Mesenchymal stem cell (in vitro differentiated cells and primary cell): ENCODE data around the gene SERPINB8.
A peak's percentile ranks its signal among the peaks of the same experiment; 100 is the strongest.

Experiments used
- DNase-seq: peaks from one replicate; pipeline ENCODE4 v3.0.0-alpha.2; 2013
- H2AFZ ChIP-seq: one replicate; pipeline ENCODE4 v1.6.1; 2013; ENCODE audit warnings: low read depth, mild to moderate bottlenecking, control low read depth, inconsistent platforms, low read length, moderate library complexity
- H2AK5ac ChIP-seq: 2 replicates; pipeline ENCODE4 v1.6.1; 2013; ENCODE audit warnings: low read length, moderate library complexity, mild to moderate bottlenecking, inconsistent platforms; ENCODE audit not compliant: severe bottlenecking
- H2BK120ac ChIP-seq: one replicate; pipeline ENCODE4 v1.6.1; 2013; ENCODE audit warnings: low read depth, mild to moderate bottlenecking, inconsistent platforms, low read length, moderate library complexity
- H2BK12ac ChIP-seq, 2 experiments: one replicate each; pipeline ENCODE4 v1.6.1; 2013; ENCODE audit warnings: inconsistent platforms in 2 of 2, low read length in 2 of 2, mild to moderate bottlenecking in 2 of 2, moderate library complexity in 2 of 2, control low read depth in 1 of 2
- H2BK15ac ChIP-seq: one replicate; pipeline ENCODE4 v1.6.1; 2013; ENCODE audit warnings: mild to moderate bottlenecking, low read depth, inconsistent platforms; ENCODE audit not compliant: poor library complexity, severe bottlenecking
- H2BK5ac ChIP-seq: 2 replicates; pipeline ENCODE4 v1.6.1; 2013; ENCODE audit warnings: low read depth, mild to moderate bottlenecking, low read length, control low read depth, inconsistent platforms; ENCODE audit not compliant: poor library complexity, severe bottlenecking
- H3K14ac ChIP-seq, 2 experiments: one replicate each; pipeline ENCODE4 v1.6.1; 2013; ENCODE audit warnings: inconsistent platforms in 2 of 2, low read length in 2 of 2, control low read depth in 1 of 2, mild to moderate bottlenecking in 1 of 2, moderate library complexity in 1 of 2
- H3K18ac ChIP-seq, 2 experiments: one replicate each; pipeline ENCODE4 v1.6.1; 2013; ENCODE audit warnings: inconsistent platforms in 2 of 2, low read length in 2 of 2, control low read depth in 1 of 2, low read depth in 1 of 2, mild to moderate bottlenecking in 1 of 2
- H3K23ac ChIP-seq, 2 experiments: one replicate each; pipeline ENCODE4 v1.6.1; 2013; ENCODE audit warnings: inconsistent platforms in 2 of 2, low read length in 2 of 2, mild to moderate bottlenecking in 2 of 2, moderate library complexity in 2 of 2, control low read depth in 1 of 2
- H3K27ac ChIP-seq: 2 replicates; pipeline ENCODE4 v1.5.1; 2013; ENCODE audit warnings: mild to moderate bottlenecking, moderate library complexity, low read length, control low read depth, inconsistent platforms; ENCODE audit not compliant: poor library complexity, severe bottlenecking
- H3K27me3 ChIP-seq, 2 experiments: 2 replicates each; pipeline versions ENCODE4 v1.6.1 to v1.7.0; 2013; ENCODE audit warnings: low read length in 2 of 2, mild to moderate bottlenecking in 2 of 2, moderate library complexity in 2 of 2, control low read depth in 1 of 2, inconsistent platforms in 1 of 2; ENCODE audit not compliant: control insufficient read depth in 1 of 2, insufficient read depth in 1 of 2
- H3K36me3 ChIP-seq, 2 experiments: 2 replicates each; pipeline versions ENCODE4 v1.6.1 to v1.7.0; 2013; ENCODE audit warnings: low read length in 2 of 2, control low read depth in 1 of 2, inconsistent platforms in 1 of 2, low read depth in 1 of 2, mild to moderate bottlenecking in 1 of 2; ENCODE audit not compliant: insufficient read depth in 2 of 2, control insufficient read depth in 1 of 2
- H3K4ac ChIP-seq, 2 experiments: one replicate each; pipeline ENCODE4 v1.6.1; 2013; ENCODE audit warnings: inconsistent platforms in 2 of 2, low read length in 2 of 2, mild to moderate bottlenecking in 2 of 2, moderate library complexity in 2 of 2, control low read depth in 1 of 2, low read depth in 1 of 2
- H3K4me1 ChIP-seq: 2 replicates; pipeline ENCODE4 v1.6.1; 2013; ENCODE audit warnings: low read depth, low read length, control low read depth; ENCODE audit not compliant: control insufficient read depth, insufficient read depth
- H3K4me2 ChIP-seq: 2 replicates; pipeline ENCODE4 v1.6.1; 2013; ENCODE audit warnings: low read length, mild to moderate bottlenecking, inconsistent platforms; ENCODE audit not compliant: poor library complexity, severe bottlenecking
- H3K4me3 ChIP-seq, 2 experiments: 2 replicates each; pipeline versions ENCODE4 v1.5.1 to v1.7.0; 2013; ENCODE audit warnings: low read length in 2 of 2, mild to moderate bottlenecking in 2 of 2, control low read depth in 1 of 2, low read depth in 1 of 2; ENCODE audit not compliant: insufficient read depth in 1 of 2
- H3K79me1 ChIP-seq: replicated peaks from 2 replicates; pipeline ENCODE4 v1.6.1; 2013; ENCODE audit warnings: mild to moderate bottlenecking, control low read depth, low read length, inconsistent platforms; ENCODE audit not compliant: poor library complexity, severe bottlenecking
- H3K9ac ChIP-seq: 2 replicates; pipeline ENCODE4 v1.7.0; 2013; ENCODE audit warnings: mild to moderate bottlenecking, low read length, moderate library complexity
- H3K9me3 ChIP-seq: 2 replicates; pipeline ENCODE4 v1.7.0; 2013; ENCODE audit warnings: mild to moderate bottlenecking, low read length; ENCODE audit not compliant: control insufficient read depth
- H4K8ac ChIP-seq: one replicate; pipeline ENCODE4 v1.6.1; 2013; ENCODE audit warnings: inconsistent platforms, mild to moderate bottlenecking, low read length, moderate library complexity
- H4K91ac ChIP-seq: one replicate; pipeline ENCODE4 v1.6.1; 2013; ENCODE audit warnings: mild to moderate bottlenecking, low read length, inconsistent platforms
- WGBS: methylation state at CpG from one replicate; pipeline ENCODE4 v1.1.7; 2013; ENCODE audit warnings: mixed read lengths; 5-methylcytosine and 5-hydroxymethylcytosine counted together

SERPINB8 gene

GRCh38 chr18:63961435-63961980 lies 8.4 kb upstream of the SERPINB8 start:
- no peak for DNase-seq
- H3K4me2 ChIP-seq = no peak overlapping the region
- no peaks in the 10 kb centered on the region for H3K27me3 ChIP-seq
- H4K91ac ChIP-seq = no peak overlapping the region
- H3K4me3 ChIP-seq = no peak overlapping the region
- H2BK15ac ChIP-seq = no peak overlapping the region
- H3K14ac ChIP-seq = no peak overlapping the region
- no peaks in the 10 kb centered on the region for H3K4me1 ChIP-seq
- no peak overlapping the region for H2BK120ac ChIP-seq
- H3K18ac ChIP-seq = no peak overlapping the region
- no peak overlapping the region for H2BK12ac ChIP-seq
- H3K4ac ChIP-seq = no peak overlapping the region
- no peaks in the 10 kb centered on the region for H3K36me3 ChIP-seq
- no peak overlapping the region for H2AFZ ChIP-seq
- no peak overlapping the region for H2AK5ac ChIP-seq
- H3K79me1 ChIP-seq = no peaks in the 10 kb centered on the region
- no peak overlapping the region for H3K9ac ChIP-seq
- 62% methylated on average over 4 of the region's 5 CpGs for WGBS
- H3K23ac ChIP-seq = no peak overlapping the region
- H4K8ac ChIP-seq = no peak overlapping the region
- no peaks in the 10 kb centered on the region for H3K9me3 ChIP-seq
- no peak overlapping the region for H3K27ac ChIP-seq
- H2BK5ac ChIP-seq = no peak overlapping the region

GRCh38 chr18:63962137-63962536 lies 7.7 kb upstream of the SERPINB8 start:
- no peak overlapping the region for H3K18ac ChIP-seq
- H3K4ac ChIP-seq = no peak overlapping the region
- H3K23ac ChIP-seq = no peak overlapping the region
- no peak overlapping the region for H3K4me3 ChIP-seq
- H3K4me1 ChIP-seq = no peaks in the 10 kb centered on the region
- no peak overlapping the region for H3K4me2 ChIP-seq
- H3K14ac ChIP-seq = no peak overlapping the region
- H3K27ac ChIP-seq = no peak overlapping the region
- H4K91ac ChIP-seq = no peak overlapping the region
- no peaks in the 10 kb centered on the region for H3K27me3 ChIP-seq
- WGBS = 91% methylated on average over 1 of the region's 1 CpG
- H2BK120ac ChIP-seq = no peak overlapping the region
- no peak overlapping the region for H4K8ac ChIP-seq
- H2BK15ac ChIP-seq = no peak overlapping the region
- H2AFZ ChIP-seq = no peak overlapping the region
- no peaks in the 10 kb centered on the region for H3K9me3 ChIP-seq
- DNase-seq = no peak
- no peak overlapping the region for H2AK5ac ChIP-seq
- H2BK5ac ChIP-seq = no peak overlapping the region
- no peak overlapping the region for H2BK12ac ChIP-seq
- no peak overlapping the region for H3K9ac ChIP-seq
- no peaks in the 10 kb centered on the region for H3K79me1 ChIP-seq
- H3K36me3 ChIP-seq = no peaks in the 10 kb centered on the region

- Histone ChIP-seq H3K9ac (no peak overlapping the region), H2BK5ac (no peak overlapping the region), H3K18ac (no peak overlapping the region), H3K23ac (no peak overlapping the region), H4K8ac (no peak overlapping the region), H2BK120ac (no peak overlapping the region), H3K4me1 (no peaks in the 10 kb centered on the region), H3K36me3 (no peaks in the 10 kb centered on the region), H3K4ac (no peak overlapping the region), H2BK12ac (no peak overlapping the region), H3K79me1 (no peaks in the 10 kb centered on the region), H3K27ac (no peak overlapping the region), H2BK15ac (no peak overlapping the region), H2AK5ac (no peak overlapping the region), H3K9me3 (no peaks in the 10 kb centered on the region), H2AFZ (no peak overlapping the region), H3K4me2 (no peak overlapping the region), H3K14ac (no peak overlapping the region), H3K27me3 (no peaks in the 10 kb centered on the region), H4K91ac (no peak overlapping the region), H3K4me3 (no peak overlapping the region)
- peak; percentile 74 for DNase-seq
- WGBS = 94% methylated on average over 1 of the region's 1 CpG
Observed at GRCh38 chr18:63963615-63964256, 6.1 kb upstream of the SERPINB8 start.

GRCh38 chr18:63964908-63965307 lies 5.0 kb upstream of the SERPINB8 start:
- Histone ChIP-seq H2AK5ac (no peak overlapping the region), H3K23ac (no peak overlapping the region), H3K18ac (no peak overlapping the region), H2BK120ac (no peak overlapping the region), H3K4ac (no peak overlapping the region), H3K9me3 (no peaks in the 10 kb centered on the region), H2BK5ac (no peak overlapping the region), H3K9ac (no peak overlapping the region), H3K14ac (no peak overlapping the region), H3K27ac (no peak overlapping the region), H4K91ac (no peak overlapping the region), H3K4me2 (no peak overlapping the region), H3K79me1 (no peaks in the 10 kb centered on the region), H3K27me3 (no peaks in the 10 kb centered on the region), H4K8ac (no peak overlapping the region), H2BK12ac (no peak overlapping the region), H3K4me3 (no peak overlapping the region), H2BK15ac (no peak overlapping the region), H2AFZ (no peak overlapping the region), H3K4me1 (no peaks in the 10 kb centered on the region), H3K36me3 (no peaks in the 10 kb centered on the region)
- no peak for DNase-seq
